Measurements from ENCODE around the gene CLDN7. TPM values are rescaled to one million over a fixed set of nuclear protein-coding genes. Genes with fewer than 3 reads are reported as not detected.

Gene CLDN7
- total RNA-seq, 6 experiments from 2014 or later: 0.43 to 3.0 (median 1.7) TPM

GRCh38 chr17:7295230-7296180 is 33.2 kb upstream of the CLDN7 start:
- H3K4me3 Mint-ChIP-seq: peak overlapping the region; percentile 66
- H3K4me1 Mint-ChIP-seq (ENCODE audit: low read depth): peaks cover 11% of the 10 kb centered on the region
- H3K27me3 Mint-ChIP-seq (ENCODE audit: insufficient read depth): peaks cover 49% of the 10 kb centered on the region
- TF ChIP-seq, protein P1, sequence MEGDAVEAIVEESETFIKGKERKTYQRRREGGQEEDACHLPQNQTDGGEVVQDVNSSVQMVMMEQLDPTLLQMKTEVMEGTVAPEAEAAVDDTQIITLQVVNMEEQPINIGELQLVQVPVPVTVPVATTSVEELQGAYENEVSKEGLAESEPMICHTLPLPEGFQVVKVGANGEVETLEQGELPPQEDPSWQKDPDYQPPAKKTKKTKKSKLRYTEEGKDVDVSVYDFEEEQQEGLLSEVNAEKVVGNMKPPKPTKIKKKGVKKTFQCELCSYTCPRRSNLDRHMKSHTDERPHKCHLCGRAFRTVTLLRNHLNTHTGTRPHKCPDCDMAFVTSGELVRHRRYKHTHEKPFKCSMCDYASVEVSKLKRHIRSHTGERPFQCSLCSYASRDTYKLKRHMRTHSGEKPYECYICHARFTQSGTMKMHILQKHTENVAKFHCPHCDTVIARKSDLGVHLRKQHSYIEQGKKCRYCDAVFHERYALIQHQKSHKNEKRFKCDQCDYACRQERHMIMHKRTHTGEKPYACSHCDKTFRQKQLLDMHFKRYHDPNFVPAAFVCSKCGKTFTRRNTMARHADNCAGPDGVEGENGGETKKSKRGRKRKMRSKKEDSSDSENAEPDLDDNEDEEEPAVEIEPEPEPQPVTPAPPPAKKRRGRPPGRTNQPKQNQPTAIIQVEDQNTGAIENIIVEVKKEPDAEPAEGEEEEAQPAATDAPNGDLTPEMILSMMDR (IDR thresholded peaks at IDR 0.05): no peak
- DNase-seq: no peak
- H3K27ac Mint-ChIP-seq: no peak overlapping the region
- no peaks in the 10 kb centered on the region for H3K9me3 Mint-ChIP-seq
- H3K36me3 Mint-ChIP-seq (ENCODE audit: low read depth): no peaks in the 10 kb centered on the region

GRCh38 chr17:7294614-7295153 is 32.4 kb upstream of the CLDN7 start, which contains the start of gene YBX2:
Gene YBX2 (minus strand): TSS chr17:7294639. CDS start chr17:7294500, 139 bp downstream.
- TF ChIP-seq, protein P1 (IDR thresholded peaks at IDR 0.05): no peak
- Mint-ChIP-seq H3K4me1 (ENCODE audit: low read depth) (peaks cover 11% of the 10 kb centered on the region), H3K36me3 (ENCODE audit: low read depth) (no peaks in the 10 kb centered on the region), H3K4me3 (peak within 1 kb of the TSS; percentile 66; the same call in 1 of the 2 replicates), H3K9me3 (no peaks in the 10 kb centered on the region), H3K27me3 (ENCODE audit: insufficient read depth) (peaks cover 48% of the 10 kb centered on the region), H3K27ac (no peak within 1 kb of the TSS)
- no peak for DNase-seq

- H3K4me1 Mint-ChIP-seq (ENCODE audit: low read depth): peaks cover 11% of the 10 kb centered on the region
- TF ChIP-seq, protein P1 (IDR thresholded peaks at IDR 0.05): no peak
- H3K4me3 Mint-ChIP-seq: no peak overlapping the region
- H3K27me3 Mint-ChIP-seq (ENCODE audit: insufficient read depth): peaks cover 47% of the 10 kb centered on the region
- DNase-seq: no peak
- no peak overlapping the region for H3K27ac Mint-ChIP-seq
- H3K36me3 Mint-ChIP-seq (ENCODE audit: low read depth): no peaks in the 10 kb centered on the region
- H3K9me3 Mint-ChIP-seq: no peaks in the 10 kb centered on the region
Measured at GRCh38 chr17:7293816-7294613, 31.7 kb upstream of the CLDN7 start.

DNA sequence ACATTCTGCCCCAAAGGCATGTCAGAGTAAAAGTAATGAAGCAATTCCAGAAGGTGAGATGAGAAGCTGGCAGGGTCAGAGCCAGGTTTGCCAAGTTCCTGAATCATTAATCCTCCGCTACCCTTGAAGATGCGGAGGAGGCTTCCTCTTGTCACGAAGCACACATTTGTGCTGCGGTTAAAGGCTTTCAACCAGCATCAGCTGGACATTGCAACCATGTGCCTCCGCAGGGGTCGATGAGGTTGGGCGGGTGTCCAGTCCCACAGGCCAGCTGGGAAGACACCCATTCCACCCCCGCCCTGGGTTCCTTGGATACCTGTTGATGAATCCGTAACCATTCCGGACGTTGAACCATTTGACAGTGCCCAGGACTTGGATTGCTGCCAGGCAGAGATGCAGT is 30.9 kb upstream of the CLDN7 start:
- peaks cover 11% of the 10 kb centered on the region for H3K4me1 Mint-ChIP-seq (ENCODE audit: low read depth)
- no peak overlapping the region for H3K4me3 Mint-ChIP-seq
- no peaks in the 10 kb centered on the region for H3K36me3 Mint-ChIP-seq (ENCODE audit: low read depth)
- TF ChIP-seq, protein P1 (IDR thresholded peaks at IDR 0.05): no peak
- H3K9me3 Mint-ChIP-seq: no peaks in the 10 kb centered on the region
- H3K27me3 Mint-ChIP-seq (ENCODE audit: insufficient read depth): peaks cover 51% of the 10 kb centered on the region
- no peak overlapping the region for H3K27ac Mint-ChIP-seq
- no peak for DNase-seq

DNA sequence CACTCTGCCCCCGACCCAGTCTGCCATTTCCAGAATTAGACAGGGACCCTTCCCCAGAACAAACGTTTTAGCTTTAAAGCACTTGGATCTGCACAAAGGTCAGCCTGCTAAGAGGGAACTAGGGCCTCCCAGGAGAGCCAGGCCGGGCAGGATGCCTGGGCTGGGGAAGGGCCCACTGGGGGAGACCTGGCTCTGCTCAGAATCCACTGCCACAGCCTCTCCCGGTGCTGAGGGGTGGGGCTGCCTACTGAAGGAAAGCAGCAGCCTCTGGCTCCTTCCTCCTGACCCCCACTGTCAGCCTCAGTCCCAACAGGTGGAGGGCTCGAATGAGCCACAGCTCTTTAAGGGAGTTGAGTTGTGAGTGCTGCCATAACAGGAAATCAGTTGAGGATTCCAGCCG is 30.5 kb upstream of the CLDN7 start:
- Mint-ChIP-seq H3K9me3 (no peaks in the 10 kb centered on the region), H3K36me3 (ENCODE audit: low read depth) (no peaks in the 10 kb centered on the region), H3K27me3 (ENCODE audit: insufficient read depth) (peaks cover 55% of the 10 kb centered on the region), H3K27ac (no peak overlapping the region), H3K4me1 (ENCODE audit: low read depth) (peaks cover 11% of the 10 kb centered on the region), H3K4me3 (no peak overlapping the region)
- DNase-seq: no peak
- TF ChIP-seq, protein P1 (IDR thresholded peaks at IDR 0.05): no peak
